ENCODE data around the gene RAPGEF3. TPM values are rescaled to one million over a fixed set of nuclear protein-coding genes. Genes with fewer than 3 reads are reported as not detected.

The RAPGEF3 gene
- total and polyA plus RNA-seq, 2 of the 13 experiments (the other 11 are each of a cell fraction or from before 2014, with no cell fraction given) = 0.07 TPM

DNA sequence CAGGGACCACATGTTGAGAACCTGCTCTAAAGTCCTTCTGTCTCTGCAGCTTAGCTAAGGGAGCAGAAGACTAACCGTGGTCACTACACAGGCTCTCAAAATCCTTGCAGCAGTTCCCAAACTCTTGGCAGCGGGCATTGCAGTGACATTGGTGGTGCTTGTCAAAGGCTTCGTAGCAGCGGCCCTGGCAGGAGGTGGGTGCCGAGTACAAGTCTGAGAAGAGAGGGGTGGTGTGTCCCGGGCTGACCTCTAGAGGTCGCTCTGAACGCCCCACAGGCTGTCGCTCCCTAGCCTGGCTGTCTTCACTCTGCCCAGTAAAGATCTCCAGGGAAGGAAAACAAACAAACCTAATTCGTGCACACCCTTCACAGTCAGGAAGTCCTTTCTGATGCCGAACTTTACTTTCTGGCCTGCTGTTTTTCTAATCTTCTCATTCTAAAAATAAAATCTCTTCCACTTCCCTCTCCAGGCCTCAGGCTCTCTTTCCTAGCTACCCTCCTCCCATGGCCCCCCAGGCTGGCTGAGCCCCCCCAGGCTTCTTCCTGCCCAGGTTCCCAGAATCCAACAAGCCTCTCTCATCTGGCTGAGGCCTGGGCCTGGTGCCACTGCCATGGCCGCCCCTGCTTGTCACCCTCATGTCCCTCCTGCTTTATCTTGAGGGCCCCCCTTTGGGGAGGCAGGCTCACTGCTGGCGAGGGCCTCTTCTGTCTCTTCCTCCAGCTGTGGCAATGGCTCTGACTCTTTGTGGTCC is 41.1 kb downstream of the RAPGEF3 start (continued):
- TF ChIP-seq ZFY (CRISPR knock-in tag; IDR thresholded peaks at IDR 0.05) = peak; percentile 31; the same call in 1 of the 2 replicates
- 0 out of 2 replicates have a peak, but pooled peaks have one; percentile 16 for TF ChIP-seq FOXA3 (CRISPR knock-in tag; IDR thresholded peaks at IDR 0.05)
- 0 out of 2 replicates have a peak, but pooled peaks have one; percentile 22 for TF ChIP-seq ELF3 (CRISPR knock-in tag; IDR thresholded peaks at IDR 0.05)
- TF ChIP-seq ZBTB25 (CRISPR knock-in tag; IDR thresholded peaks at IDR 0.05) = peak; percentile 40; the same call in 1 of the 2 replicates
- TF ChIP-seq TOPORS (CRISPR knock-in tag; IDR thresholded peaks at IDR 0.05) = no peak
- TF ChIP-seq POLR2G (IDR thresholded peaks at IDR 0.05; ENCODE audit: low read depth, low read length) = no peak
- TF ChIP-seq ZNF124 (CRISPR knock-in tag; IDR thresholded peaks at IDR 0.05) = peak; percentile 36; the same call in 1 of the 2 replicates
- 0 out of 3 replicates have a peak, but pooled peaks have one; percentile 20 for TF ChIP-seq MXI1 (IDR thresholded peaks at IDR 0.05; ENCODE audit: borderline replicate concordance, low read depth, low read length)
- 0 out of 2 replicates have a peak, but pooled peaks have one; percentile 16 for TF ChIP-seq IRF2 (CRISPR knock-in tag; IDR thresholded peaks at IDR 0.05)
- no peak for TF ChIP-seq ZNF101 (CRISPR knock-in tag; IDR thresholded peaks at IDR 0.05; ENCODE audit: borderline replicate concordance, low read depth)
- peak; percentile 66; the same call in 1 of the 2 replicates for TF ChIP-seq PATZ1 (CRISPR knock-in tag; IDR thresholded peaks at IDR 0.05)
